ENCODE measurements around the gene WDR82.

WDR82 gene, protein sequence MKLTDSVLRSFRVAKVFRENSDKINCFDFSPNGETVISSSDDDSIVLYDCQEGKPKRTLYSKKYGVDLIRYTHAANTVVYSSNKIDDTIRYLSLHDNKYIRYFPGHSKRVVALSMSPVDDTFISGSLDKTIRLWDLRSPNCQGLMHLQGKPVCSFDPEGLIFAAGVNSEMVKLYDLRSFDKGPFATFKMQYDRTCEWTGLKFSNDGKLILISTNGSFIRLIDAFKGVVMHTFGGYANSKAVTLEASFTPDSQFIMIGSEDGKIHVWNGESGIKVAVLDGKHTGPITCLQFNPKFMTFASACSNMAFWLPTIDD

DNA sequence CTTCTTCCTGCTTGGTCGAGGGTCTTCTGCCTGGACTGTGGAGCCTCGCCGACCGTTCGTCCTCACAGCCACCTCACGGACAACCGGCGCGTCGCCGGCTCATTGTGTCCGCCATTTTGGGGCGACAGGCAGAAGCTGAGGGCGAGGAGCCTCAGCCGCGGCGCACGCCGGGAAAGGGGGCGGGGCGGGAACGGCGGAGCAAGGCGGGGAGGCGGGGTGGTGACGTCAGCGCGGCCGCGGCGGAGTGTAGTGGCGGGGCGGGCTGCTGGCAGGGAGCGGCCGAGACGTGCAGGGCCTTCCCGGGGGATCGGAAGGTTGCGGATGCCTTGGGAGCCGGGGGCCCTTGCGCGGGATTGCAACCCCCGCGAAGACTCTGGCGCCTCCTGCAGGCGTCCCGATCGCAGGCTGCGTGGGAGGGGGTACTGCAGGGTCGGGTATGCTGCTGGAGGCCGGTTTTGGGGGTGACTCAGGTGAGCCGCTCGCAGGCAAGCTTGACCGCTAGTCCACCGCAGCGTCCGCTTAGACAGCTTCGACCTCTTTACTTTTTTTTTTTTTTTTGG lies at the start of gene WDR82:
Gene WDR82 (minus strand): TSS at position 140 of the 560 bp plus-strand sequence. CDS start 288 bp downstream, outside the sequence.
- peak; percentile 93 to 94 for DNase-seq

GRCh38 chr3:52327486-52328290 lies 49.2 kb upstream of the WDR82 start:
- no peak for DNase-seq

DNA sequence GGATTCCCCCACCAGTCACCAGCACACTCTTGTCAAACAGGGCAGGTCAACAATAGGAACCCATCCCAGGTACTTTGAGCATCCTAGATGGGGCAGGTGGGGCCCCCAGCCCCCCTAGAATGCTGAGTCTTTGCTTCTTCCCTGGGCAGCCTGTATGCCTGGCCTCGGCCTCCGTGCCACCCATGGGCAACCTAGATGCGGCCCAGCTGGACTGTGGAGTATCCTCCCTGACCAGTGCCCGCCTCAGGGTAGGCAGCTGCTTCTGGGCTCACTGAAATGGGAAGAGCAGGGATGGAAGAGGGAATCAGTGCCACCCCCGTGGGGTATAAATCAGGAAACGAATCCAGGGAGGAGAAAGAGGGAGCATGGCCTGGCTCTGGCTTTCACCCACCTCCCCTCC lies 48.5 kb upstream of the WDR82 start:
- DNase-seq: no peak

DNA sequence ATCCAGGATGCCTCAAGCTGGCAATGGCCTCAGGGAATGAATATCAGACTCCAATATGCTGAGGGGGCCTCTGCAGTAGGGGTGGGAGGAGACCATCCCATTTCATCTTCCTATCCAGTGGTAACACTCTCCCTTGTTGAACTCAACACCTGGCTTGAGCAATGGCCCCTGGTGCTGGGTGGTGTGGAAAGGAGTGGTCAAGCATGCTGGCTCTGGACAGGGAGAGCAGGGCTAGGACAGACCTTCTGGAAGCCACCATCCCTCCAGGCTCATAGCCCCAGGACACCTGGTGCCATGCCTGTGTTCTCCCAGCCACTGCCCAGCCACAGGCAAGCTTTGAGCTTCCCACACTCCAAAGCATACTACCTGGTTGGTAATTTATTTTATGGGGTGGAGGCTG lies 47.2 kb upstream of the WDR82 start:
- no peak for DNase-seq

DNA sequence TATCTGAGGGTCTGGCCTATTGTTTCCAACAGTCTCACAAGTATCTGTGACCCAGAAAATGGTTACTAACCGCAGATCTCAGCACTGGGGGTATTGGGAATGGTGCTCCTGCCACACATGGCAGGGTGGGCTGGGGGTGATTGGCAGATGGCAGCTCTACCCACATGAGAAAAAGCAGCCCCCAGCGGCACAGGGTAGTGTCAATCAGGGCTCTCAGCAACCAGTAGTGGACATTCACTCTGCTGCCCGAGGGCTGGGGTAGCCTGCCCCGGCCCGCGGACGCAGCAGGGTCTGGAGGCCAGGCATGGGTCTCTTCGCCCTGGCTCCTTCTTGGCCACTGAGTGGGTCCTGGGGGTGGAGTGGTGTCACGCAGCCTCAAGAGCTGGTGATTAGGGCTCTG lies 46.2 kb upstream of the WDR82 start:
- no peak for DNase-seq

- DNase-seq: no peak
Observed at GRCh38 chr3:52323526-52324295, 45.3 kb upstream of the WDR82 start.

- no peak for DNase-seq
Observed at GRCh38 chr3:52322466-52322865, 44.0 kb upstream of the WDR82 start.

GRCh38 chr3:52321481-52321880 lies 43.0 kb upstream of the WDR82 start:
- no peak for DNase-seq

DNA sequence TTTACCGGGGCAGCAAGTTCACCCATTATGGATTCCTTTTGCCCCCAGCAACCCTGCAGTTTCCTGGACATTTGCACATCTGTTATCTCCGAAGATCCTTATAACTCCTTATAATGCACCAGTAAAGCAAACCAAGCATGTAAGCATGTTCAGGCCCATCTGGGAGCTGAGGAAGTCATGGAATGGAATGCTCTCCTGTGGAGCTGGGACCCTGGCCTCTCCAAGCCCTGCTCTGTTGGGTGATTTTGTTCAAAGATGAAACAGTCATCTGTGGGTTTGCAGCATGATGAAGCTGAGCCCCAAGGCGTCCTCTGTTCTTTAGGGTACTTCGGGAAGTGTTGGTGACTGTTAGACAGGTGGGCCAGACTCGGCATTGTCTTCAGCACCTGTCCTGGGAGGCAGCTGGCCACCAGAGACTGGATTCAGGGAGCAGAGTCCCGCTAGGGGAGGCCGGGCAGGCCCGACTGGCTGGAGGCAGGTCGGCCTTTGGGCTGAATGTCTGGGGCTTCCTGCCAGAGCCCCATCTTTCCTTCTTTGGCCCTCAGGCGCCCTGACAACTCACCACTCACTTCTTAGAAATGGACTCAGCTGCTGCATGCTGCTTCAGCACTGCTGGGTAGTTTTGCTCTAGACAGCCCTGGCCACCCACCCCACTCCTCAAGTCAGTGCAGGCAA lies 41.6 kb upstream of the WDR82 start:
- no peak for DNase-seq

- no peak for DNase-seq
Observed at GRCh38 chr3:52318186-52318816, 39.9 kb upstream of the WDR82 start.

- no peak for DNase-seq
Observed at GRCh38 chr3:52317208-52318000, 39.0 kb upstream of the WDR82 start.

DNA sequence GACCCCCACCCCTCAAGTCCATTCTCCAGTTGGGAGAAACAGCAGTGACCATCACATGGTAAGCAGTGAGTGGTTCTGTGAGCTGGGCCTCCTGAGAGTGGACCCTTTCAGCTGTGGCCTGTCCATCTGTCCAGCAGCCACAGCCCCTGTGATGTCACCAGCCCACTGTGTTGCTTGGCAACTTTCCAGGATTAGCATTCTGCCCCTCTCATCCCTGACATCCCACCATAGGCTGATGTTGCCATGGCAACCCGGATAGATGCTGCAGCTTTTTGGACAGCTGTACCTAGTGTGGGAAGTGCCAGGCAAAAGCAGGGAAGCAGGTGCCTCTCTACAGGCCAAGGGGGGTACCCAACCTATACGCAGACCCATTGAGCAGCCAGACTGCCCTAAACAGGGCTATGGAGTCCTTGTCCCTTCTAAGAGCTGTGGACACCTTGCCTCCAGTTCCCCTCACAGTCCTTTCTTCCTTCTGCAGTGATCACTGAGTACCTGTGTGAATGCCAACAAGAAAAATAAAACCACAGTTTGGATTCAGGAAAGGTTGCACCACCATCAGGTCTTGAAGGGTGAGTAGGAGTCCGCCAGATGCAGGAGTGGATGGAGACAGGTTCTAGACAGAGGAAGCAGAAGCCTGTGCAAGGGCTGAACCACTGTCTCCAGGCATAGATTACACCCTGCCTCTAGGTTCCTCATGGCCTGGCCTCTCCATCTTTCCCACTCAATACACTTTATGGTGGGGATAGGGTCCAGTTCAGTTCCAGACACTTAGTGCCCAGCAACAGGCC lies 37.7 kb upstream of the WDR82 start, which contains the start of gene DNAH1:
Gene DNAH1 (plus strand): TSS at position 343 of the 788 bp plus-strand sequence. CDS start 6,124 bp downstream, outside the sequence.
- no peak for DNase-seq

DNA sequence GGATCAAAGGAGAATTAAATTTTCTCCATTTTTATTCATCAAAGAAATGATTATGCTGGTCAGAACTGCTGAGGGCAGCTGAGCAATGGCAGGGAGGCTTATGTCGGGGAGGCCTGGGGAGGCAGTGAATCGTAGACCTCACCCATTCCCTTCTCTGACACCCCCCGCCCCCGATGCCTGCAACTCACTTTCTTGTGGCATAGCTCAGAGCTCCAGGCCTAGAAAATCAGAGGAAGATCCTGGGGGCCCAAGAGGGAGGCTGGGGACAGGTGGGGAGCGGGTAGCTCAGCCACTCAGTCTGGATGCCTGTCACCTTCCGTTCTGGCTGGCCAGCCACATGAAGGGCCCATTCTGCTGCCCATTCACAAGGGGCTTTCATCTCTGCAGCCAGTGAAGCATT lies 36.6 kb upstream of the WDR82 start:
- no peak for DNase-seq

GRCh38 chr3:52314489-52314888 lies 36.0 kb upstream of the WDR82 start:
- no peak for DNase-seq

GRCh38 chr3:52313774-52314188 lies 35.3 kb upstream of the WDR82 start:
- no peak for DNase-seq

GRCh38 chr3:52313188-52313773 lies 34.8 kb upstream of the WDR82 start:
- no peak for DNase-seq

- DNase-seq: no peak
Observed at GRCh38 chr3:52311576-52312119, 33.2 kb upstream of the WDR82 start.

DNA sequence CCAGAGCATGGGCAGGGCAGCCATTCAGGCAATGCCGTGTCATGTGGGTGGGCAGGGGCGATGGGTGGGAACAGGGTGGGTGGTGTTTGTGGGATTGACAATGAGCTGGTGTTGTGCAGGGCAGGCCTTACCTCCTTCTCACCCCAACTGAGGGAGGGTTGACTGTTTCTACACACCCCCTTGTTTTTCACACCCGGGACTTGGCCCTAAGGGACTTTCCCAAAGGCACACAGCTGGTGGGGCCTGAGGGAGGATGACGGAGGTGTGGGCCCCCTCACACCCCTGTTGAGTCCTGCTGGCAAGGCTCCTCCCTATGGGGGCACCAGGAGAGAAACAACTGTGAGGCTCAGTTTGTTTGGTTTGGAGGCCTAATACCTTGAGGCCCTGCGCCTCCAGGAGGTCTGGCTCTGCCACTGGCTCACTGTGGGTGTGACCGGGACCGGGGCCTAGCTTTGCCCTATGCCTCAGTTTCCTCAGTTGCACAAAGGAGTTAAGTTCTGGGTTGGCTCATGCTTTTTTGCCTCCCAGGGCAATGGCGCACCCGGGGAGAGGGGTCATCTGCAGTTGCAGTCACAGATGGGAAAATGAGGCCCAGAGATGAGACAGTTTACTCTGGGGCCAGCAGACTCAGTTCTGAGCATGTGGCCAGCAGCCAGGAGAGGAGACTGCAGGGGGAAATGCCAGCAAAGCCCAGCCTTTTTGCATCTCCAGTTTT lies 32.6 kb upstream of the WDR82 start:
- DNase-seq: no peak

DNA sequence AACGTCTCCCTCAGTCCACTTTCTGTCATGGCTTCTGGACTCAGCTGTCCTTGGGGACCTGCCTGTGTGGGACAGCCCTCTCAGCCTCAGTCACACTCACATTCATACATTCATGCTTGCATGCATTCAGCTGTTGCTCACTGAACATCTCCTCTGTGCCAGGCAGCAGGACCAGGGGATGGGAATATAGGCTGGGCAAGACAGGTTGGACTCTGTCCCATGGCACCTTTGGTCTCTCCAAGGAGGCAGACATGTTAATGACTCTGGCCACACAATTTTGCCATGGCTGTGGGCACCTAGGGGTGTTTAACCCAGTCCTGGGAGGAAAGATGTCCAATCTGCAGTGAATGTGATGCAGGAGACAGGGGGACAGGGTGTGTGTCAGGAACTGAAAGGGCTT lies 29.9 kb upstream of the WDR82 start:
- no peak for DNase-seq
